T-helper 2 cell (primary cell): ENCODE results near the gene IQCK.

Experiments used
- DNase-seq, 5 experiments: peaks; one replicate each; pipeline versions ENCODE4 v3.0.0 to v3.0.0-alpha.2; 2012 to 2022

The IQCK gene

DNA sequence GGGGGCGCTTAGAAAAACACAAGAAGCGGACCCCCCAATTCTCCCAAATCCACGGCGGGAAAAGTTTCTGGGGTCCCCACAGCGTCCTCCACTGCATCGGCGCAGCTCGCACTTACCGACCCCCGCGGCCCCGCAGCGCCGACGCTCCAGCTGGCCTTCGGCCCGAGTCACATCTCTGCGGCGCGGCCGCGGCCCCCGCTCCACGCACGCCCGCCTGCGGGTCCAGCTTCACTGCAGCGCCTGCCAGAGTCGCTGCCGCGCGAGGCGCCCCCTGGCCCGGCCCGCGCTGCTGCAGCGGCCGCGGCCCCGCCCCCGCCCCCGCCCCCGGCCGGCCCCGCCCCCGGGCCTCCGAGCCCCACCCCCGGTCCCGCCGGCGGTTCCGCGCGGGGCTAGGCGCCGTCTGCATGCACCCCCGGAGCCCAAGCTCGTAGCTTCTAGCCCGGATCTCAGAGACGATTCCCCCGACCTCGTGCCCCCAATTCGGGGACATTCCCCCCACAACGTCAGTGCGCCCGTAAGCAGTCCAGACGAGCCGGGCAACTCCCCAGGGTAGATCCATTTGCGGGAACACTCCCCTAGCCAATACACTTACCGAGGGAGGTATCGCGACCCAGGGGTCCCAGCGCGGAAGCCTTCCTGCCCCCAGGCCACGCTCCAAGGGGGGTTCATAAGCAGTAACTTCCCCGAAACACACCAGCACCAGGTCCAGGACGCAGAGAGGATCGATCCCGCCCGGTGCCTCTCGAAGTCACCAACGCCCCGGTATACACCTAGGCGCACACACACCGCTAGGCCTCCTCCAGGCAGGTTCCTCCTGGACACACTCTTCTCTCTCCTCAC is 166.8 kb downstream of the IQCK start, which contains the start of gene GPRC5B:
Gene GPRC5B (minus strand): TSS at position 238 of the 840 bp plus-strand sequence. CDS start 12,003 bp downstream, outside the sequence.
- DNase-seq, result peak in 4 of 5 experiments; percentile 31 to 41 (median 34)

DNA sequence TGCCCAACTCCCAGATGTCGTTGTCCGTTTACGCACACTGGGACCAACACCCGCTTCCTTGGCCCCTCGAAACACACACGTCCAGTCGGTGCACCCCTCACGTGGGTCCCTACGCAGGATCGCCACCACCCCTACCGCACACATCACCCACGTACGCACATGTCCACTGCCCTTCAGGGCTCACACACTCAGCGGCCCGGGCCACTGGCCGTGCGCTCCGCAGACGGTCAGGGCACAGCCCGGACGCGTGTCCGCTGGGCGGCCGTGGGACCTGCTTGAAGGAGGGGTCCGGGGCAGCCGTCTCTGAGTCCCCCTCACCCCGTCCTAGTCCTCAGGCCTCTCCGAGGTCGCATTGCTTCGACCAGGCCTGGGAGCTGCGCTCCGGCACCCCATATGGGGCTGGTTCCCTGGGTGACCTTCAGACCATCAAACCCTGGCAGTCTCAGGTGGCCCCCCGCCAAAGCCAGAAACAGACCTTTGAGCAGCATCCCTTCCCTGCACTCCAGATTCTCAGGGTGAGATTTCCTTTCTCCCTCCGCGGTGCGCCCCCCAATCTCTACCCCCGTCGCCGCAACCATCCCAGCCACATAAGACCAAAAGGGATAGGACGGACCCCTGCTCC is 167.5 kb downstream of the IQCK start:
- no peak for DNase-seq

DNA sequence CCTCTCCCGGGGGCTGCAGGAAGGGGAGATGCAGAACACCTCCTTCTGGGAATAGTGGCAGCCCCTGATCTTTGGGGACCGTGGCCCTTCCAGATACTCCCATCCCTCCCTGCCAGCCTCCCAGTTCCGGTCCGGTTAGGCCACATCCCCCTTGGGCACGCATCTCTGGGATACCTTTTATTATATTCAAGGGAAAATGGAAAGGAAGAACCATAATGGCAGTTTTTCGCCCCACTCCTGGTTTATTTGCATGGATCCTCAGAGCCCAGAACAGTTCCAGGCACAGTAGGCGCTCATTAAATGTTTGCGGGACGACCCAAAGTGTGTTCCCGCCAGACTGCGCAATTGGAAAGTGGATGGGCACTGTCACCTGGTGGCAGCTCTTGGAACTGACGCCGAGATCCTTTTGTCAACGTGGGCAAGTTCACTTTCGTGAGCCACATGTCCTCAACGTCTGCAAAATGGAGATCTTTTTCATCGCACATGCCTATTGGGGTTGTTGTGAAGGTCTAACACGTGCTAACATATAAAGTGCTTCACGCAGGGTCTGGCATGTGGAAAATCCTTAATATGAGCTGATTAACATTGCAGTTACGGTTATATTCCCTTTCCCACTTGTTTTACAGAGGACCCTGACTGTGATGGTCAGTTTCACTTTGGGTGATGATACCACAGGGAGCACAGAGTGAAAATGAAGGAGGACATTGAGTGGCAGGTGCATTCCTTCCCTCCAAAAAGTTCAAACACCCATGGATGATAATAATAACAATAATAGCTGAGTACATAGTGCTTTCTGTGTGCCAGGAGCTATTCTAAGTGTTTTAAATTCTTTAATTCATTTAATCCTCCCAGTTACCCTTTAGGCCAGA is 168.2 kb downstream of the IQCK start:
- DNase-seq, result peak; percentile 44 to 81 (median 62)

DNA sequence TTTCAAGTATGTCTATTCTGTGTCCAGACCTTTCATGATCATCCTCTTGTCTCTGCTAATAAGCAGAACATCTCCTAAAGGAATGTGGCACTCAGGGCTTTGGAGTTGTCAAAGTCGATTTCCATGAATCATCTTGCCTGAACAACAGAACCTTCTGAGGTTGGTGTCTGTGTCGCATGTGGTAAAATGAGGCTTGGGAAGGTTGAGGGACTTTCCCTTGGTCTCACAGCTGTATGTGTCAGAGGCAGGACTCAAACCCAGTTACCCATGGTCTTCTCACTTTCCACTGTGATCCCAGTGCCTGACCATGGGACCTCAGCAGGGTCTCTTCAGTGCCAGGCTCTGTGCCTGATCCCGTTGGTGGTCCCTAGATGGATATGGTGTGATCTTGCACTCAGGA is 170.8 kb downstream of the IQCK start:
- no peak for DNase-seq

DNA sequence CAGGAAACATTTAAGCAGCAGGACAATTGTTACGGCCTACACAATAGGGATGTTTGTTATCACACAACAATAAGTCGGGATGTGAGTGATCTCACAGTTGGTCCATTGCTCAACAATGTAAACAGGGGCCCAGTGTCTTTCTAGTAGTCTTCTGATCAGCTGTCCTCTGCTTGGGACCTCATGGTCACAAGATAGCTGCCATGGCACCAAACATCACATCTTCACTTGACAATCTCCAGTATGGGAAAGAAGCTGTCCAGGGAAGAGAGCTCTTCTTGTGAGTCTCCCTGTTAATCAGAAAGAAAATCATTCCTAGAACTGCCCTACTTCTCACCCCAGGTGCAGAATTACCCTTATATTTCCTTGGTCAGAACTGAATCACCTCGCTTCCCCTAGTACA is 172.8 kb downstream of the IQCK start:
- no peak for DNase-seq

DNA sequence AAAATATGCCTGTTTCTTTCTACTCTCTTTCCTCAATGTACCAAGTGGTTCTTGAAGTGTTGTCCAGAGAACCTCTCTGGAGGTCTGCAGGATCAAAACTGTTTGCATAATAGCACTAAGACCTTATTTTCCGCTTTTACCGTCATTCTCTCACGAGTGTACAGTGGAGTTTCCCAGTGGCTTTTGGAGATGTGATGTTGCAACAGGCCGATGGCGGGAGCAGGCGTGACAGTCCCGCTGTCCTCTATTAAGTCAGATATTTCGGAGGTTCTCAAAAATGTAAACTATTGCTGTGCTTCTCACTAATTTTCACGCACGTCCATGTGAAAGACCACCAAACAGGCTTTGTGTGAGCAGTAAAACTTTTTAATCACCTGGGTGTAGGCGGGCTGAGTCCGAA is 174.8 kb downstream of the IQCK start:
- no peak for DNase-seq

DNA sequence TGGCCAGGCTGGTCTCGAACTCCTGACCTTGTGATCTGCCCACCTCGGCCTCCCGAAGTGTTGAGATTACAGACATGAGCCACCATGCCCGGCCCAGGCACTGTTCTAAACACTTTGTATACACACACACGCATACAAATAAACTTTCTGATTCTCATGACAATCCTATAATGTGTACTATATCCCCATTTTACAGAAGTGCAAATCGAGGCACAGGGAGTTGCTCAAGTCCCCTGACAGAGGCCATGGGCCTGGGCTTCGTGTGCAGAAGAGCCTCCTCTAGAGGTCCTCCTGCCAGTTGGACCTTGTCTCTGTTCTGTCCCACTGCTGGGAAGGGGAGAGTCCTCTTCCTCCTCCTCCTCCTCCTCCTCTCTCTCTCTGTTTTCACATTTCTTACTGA is 176.5 kb downstream of the IQCK start:
- no peak for DNase-seq

DNA sequence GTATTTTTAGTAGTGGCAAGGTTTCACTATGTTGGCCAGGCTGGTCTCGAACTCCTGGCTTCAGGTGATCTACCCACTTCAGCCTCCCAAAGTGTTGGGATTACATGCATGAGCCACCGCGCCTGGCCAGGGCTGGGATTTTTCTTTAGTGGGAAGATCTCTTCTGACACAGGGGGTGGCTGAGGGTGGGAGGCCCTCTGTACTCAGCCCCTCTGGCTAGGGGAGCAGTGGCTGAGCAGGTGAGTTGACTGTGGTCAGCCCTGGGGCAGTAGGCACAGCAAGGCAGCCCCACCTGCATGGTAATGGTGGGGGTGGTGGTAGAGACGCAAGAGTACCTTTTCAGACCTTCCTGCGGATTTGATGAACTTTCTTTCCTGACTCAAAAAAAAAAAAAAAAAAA is 178.9 kb downstream of the IQCK start:
- no peak for DNase-seq

DNA sequence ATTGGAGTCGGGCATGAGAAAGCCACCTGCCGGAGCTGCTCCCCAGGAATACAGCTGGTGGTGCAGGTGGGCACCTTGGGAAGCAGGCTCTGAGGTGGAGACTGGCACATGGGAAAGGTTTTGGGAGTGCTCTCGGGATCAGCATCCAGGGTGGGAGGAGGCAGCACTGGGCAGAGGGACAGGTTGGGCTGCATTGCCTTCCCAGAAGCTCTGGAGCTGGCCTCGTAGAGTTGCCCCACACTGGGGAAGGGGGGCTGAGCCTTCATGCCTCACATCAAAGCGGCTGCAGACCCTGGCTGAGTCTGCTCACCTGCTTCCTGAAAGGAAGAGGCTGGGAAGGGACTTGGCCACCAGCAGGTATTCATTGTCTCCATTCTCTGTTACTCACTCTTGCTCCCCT is 180.1 kb downstream of the IQCK start:
- DNase-seq, result no peak

DNA sequence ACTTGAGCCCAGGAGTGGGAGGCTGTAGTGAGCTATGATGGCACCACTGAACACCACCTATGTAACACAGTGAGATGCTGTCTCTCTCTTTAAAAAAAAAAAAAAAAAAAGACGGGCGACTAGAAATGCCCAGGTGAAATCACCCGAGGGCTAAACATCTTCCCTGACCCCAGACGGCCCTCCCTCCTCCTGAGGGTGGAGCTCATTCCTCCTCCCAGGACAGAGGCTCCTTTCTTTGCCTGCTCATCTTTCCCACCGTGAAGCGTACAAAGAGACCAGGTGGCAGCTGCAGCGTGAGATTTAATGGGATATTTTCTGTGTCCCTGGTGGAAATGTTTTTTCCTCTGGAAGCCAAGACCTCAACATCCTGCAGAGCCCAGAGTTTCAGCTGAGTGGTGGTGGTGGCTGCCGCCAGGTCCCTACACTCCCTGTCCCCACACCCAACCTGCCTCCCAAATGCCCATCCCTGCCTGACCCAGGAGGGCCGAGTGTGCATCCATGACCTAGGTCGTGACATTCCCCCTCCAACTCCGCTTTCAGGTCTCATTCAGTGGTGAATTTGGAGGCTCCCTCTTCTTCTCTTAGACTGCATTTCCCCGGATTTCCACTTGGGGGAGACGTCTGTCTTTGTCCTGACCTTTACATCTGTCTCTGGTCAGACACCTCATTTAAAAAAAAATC is 181.0 kb downstream of the IQCK start:
- peak in 1 of 5 experiments; percentile 38 for DNase-seq

DNA sequence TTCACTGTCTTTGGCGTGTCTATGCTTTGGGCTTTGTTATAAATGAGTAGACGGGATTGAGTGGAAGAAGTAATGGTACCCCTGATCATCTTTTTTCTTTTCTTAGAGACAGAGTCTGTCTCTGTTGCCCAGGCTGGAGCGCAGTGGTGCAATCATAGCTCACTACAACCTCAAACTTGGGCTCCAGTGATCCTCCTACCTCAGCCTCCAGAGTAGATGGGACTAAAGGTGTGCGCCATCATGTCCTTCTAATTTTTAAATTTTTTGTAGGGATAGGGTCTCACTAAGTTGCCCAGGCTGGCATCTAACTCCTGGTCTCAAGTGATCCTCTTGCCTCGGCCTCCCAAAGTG is 181.5 kb downstream of the IQCK start:
- DNase-seq, result no peak

DNA sequence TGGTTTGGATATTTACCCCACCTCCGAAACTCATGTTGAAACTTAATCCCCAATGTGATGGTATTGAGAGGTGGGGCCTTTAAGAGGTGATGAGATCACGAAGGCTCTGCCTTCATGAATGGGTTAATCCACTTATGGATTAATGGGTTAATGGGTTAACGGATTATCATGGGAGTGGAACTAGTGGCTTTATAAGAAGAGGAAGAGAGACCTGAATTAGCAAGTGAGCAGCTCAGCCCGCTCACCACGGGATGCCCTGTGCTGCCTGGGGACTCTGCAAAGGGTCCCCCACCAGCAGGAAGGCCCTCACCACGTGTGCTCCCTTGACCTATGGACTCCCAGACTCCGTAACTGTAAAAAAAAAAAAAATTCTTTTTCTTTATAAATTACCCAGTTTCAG is 183.1 kb downstream of the IQCK start:
- no peak for DNase-seq

DNA sequence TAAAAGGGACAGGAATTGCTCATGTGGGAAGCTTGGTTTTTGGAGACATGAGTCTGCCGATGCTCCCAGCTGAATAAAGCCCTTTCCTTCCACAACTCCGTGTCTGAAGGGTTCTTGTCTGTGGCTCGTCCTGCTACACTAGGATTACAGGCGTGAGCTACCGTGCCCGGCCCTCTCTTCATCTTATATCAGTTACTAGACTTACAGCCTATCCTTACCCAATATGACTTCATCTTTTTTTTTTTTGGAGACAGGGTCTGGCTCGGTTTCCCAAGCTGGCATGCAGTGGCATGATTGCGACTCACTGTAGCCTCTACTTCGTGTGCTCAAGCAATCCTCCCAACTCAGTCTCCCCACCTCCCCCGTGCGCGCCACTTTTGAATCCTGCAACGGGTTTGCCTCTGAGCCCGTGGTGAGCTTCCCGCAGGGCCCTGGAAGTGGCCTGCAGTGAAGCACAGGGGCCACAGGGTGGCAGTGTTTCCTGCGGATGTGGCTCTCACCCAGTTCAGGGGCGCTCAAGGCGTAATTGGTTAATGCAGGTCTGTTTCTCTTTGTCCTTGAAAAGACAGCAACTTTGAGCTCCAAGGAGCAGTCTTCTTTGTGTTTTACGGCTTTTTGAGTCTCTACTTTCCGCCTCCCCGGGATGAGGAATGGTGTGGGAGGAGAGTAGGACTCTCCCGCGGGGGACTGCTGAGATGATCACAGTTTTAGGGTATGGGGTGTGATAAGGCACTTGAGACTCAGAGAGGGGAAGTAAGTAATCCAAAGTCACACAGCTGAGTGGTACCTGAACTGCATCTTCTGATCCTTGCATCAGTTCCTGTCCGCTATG is 189.3 kb downstream of the IQCK start:
- DNase-seq, result peak; percentile 26 to 71 (median 53)
